8988T (cell line): ENCODE measurements around the gene ADO.
"Not testable (repeated sequence)": the region's sequence is repeated elsewhere in the genome, so short reads cannot be mapped to it uniquely, and the experiment has no call there.

Experiments used
- DNase-seq: peaks from one replicate; pipeline ENCODE4 v3.0.0; 2011

ADO gene

DNA sequence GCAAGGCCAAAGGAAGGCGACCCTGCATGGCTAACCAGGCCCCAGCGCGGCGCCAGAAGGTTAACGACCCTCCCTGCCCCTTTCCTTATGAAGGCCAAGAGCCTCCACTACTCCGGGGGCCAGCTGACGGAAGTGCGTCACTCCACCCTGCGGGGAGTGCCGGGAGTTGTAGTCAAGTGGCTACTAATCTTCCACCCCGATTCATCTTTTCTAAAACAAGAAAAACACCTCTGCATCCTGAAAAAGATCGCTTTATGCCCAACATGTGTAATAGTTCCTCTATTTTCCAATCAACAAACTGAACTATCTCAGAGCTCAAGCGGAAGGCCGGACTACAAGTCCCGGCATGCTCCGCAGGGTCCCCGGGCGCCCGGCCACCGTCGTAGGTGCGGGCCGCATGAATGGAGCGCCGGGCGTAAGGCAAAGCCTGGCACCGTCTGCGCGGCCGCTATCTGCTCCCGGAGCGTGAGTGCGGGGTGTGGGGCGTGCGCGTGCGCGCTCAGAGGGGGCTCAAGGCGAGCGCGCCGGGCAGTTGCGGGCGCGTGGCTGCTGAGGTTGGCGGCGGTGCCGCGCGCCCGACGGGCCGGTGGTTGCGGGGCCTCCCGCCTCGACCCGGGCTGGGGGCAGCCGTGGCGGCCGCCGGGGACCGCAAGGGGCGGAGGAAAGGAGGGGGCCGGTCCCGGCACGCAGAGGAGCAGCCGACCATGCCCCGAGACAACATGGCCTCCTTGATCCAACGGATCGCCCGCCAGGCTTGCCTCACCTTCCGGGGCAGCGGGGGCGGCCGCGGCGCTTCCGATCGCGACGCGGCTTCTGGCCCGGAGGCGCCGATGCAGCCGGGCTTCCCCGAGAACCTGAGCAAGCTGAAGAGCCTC, at the start of gene ADO:
Gene ADO, plus strand, starts transcription at position 365 of the 875 bp plus-strand sequence. Its CDS starts 340 bp downstream, at position 705.
- DNase-seq = peak; percentile 75

DNA sequence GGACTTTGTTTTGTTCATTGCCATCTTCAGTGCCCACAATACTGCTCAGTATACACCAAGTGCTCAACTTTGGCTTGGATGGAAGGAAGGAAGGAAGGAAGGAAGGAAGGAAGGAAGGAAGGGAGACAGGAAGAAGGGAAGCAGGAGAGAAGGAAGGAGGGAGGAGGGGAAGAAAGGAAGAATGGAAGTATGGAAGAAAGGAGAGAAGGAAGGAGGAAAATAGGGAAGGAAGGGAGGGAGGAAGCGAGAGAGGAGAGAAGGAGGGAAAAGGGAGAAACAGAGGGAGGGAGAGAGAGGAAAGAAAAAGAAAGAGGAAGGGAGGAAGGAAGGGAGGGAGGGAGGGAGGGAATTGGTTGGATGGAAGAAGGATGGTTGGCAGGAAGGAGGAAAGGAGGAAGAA, 49.6 kb upstream of the ADO start:
- DNase-seq = no peak

DNA sequence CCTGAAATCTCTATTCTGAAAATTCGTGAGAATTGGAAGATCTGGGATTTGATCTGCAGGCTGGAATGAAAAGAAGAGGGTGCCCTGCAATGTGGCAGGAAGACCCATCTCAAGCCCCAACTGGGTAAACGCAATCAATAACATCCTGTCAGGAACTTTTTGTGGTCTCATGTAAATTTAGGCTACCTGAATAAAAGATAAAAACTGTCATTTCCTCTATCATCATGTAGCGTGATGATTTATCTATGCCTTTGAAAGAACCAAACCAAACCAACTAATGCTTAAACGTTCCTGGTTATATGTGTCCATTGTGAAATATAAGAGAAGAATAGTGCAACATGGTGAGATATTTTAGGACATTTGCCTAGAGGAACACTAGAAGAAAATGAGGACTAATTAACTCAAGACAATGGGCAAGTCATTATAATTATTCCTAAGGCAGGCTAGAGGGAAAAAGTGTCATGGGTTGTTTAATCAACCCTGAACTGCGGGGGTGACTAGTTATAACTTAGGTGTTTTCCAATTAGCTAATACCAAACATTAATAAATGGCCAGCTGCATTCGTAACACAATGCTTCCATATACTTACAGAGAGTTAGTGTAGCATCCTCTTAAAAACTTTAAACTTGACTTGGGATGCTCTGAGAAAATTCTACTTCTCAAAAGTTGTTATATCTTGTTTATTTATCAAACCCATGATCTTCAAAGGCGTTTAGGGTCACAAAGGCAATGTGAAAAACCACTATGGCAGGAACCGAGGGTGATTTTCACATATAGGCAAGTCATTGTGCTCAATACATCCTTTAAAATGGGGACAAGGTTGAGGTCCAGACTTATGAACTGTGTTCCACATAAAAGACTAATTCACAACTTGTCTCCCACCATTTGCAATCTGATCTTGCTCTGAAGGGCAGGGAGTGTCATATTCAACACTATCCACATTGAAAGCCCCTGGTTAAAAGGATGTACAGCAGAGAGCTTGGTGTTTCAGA, 48.6 kb upstream of the ADO start:
- DNase-seq = no peak

DNA sequence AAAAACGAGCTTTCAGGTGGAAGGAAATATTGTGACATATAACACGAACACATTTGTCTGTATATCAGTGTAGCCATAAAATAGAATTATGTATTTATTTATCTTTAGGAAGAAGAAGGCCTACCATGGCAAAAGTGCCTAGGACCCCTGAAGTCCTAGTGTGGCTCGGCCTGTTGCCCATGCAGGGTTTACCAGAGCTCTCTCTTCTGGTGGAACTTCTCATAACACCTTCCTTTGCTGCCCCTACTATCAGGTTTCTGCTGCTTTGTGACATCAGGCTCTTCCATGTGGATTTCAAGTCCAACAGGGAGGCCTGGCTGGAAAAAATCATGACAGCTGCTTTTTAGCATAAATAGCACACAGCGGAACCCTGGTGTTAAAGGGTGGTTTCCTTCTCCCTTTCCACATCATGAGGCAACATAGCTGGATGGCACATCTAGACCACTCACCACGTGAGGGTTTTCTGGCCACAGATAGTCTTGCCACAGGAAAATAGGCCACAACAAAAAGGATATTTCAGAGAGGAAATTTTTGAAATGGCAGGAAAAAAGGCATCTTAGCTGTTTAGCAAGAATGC, 44.8 kb upstream of the ADO start:
- DNase-seq = no peak

DNA sequence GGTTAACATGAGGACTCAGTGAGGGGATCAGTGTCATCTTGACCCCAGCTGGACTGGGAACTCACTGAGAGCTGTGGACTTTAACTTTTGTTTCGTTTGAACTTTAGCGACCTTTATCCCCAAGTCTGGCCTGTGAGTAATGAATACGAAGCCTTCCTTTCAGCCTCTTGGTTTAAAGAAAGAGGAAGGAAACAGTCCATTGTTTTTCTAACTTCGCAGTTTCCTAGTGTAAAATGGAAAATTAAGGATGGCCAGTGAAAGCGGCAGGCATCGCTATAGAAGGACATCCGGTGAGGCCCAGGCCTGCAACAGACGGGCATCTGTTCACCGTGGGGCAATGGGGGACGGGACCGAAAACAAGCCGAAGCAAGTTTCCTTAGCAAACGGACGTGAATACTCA, 44.1 kb upstream of the ADO start:
- DNase-seq = no peak

DNA sequence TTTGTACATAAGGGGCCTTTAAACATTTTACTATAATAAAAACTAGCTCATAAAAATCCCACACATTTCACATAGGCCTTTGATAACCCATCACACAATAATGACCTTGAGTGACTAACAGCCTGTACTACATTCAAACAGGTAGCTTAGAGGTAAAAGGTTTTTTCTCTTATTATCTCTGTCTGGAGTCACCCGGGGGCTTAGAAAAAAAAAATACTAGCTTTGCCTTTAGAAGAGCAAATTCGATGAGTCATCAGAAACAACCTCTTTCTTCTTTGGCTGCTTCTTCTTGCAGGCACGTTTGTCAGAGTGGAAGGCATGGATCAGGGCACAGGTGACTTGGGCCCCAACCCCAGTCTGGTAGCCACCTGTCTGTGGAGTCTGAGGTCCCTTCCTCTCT, 43.4 kb upstream of the ADO start:
- no peak for DNase-seq

DNA sequence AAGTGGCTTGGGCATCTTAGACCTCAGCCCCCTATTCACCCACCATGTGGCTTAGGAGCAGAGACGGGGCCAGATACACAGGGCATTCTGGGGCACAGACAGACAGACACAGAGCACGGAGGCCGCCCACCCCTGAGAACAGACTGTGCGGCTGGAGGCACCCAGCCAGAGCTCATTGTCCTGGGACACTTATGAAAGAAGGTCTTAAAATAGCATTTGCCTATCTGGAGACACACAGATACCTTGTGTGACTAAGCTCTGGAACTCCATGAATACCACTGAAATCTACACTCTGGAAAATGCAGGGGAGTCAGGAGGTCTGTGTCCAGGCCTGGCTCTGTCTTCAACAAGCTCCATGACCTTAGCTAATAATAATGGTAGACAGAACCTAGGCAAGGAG, 41.4 kb upstream of the ADO start:
- DNase-seq = no peak

DNA sequence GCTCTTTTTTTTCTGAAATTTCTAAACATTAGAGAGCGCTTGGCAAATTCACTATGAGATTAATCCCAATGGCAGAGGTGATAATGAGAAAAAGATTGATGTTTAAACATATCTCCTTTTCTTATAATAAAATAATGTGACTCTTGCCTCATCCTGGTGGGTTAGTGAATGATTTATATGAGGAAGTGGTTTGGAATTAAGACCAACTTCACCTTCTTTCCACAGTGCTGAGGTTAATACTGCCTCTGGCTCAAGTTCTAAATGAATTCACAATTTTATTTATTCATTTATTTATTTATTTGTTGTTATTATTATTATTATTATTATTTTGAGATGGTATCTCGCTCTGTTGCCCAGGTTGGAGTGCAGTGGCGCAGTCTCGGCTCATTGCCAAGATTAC, 40.5 kb upstream of the ADO start:
- DNase-seq = no peak

DNA sequence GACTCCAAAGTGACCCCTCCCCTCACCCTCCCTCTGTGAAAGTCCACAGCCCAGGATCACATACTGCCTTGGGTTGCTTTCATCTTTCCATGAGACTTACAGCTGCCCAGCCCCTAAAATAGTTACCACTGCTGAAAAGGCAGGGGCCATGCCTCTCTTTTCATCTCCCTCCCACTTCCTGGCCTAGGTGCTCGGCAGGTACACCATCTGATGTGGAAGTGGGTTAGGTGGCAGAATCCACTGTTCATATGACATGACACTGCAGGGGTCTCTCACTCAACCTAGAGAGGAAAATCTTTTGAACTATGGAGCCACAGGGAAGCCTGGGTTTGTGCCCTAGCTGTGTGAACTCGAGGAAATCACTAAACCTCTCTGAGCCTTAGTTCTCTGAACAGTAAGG, 38.8 kb upstream of the ADO start:
- no peak for DNase-seq

DNA sequence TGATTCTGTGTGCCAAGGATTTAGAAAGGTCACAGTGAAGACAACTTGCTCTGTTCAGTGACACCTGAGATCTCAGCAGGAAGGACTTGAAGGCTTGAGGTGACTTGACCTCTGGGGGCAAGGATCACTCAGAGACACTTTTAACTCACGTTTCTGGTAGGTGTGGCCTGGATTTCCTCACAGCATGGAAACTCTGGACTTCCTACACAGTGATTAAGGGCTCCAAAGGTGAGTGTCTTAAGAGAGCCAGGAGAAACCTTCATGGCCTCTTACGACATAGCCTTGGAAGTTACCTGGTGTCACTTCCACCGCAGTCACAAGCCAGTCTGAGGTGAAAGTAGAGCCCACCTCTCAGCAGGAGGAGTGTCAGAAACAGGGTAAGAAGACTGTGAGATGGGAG, 38.1 kb upstream of the ADO start:
- DNase-seq = no peak

DNA sequence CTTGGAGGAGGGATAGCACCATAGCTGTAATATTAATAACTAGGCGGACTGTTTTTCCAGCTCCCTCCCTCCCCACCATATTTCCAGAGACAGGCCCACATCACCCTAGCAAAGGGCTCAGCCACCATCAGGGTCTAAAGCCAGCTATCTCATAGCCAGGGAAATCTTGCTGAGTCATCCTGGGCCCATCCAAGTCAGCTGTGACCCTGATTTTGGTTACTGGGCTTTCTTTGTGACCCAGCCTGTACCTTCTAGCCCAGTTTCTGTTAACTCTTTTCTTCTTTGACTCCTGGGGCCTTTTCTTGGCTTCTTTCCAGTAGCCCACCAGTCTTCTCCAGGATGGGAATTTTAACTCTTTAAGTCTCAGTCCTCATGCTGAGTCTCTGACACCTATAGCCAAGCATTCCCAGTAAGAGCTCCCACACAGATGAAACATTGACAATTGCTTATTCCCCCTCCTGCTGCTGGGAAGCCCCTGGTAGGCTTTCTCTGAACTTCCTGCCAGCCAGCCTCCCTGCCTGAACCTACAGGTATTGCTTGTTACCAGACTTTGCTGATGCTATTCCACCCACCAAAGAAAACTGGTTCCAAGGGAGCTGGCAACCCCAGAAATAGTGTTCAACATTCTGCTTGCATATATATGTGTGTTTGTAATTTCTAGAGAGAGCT, 34.8 kb upstream of the ADO start:
- DNase-seq = no peak

DNA sequence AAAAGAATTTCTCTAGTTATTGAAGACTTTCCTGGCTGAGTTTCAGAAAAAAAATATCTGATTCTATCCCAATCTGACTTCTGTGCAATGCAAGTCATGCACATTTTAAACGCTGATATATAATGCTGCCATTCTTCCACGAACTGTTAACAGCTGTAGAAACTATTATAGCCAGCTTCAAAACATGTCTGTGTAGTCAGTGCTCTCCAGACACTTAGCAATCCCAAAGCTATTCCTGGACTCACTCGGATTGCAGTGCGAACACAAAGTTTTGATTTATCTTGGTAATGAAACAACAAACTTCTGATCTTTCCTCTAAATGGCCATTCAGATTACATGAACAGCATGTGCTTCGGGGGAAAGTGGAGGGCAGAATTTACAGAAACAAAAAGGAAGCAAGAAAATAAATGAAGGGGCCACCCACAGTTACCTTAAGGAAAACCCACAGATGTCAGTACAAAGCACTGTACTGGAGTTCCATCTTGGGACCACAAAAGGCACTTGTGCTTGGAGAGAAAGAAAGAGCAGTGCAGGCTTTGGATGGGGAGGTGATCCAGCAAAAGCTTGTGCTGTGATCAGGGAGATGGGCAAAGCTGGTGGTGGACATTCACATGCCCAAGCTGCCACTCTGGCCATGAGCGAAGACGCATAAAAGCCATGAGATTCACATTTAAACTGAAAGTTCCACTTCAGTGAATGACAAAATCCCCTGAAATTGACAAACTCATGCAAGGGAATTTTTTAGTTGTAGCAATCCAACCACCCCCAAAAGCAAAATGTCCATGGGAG, 32.1 kb upstream of the ADO start:
- no peak for DNase-seq

DNA sequence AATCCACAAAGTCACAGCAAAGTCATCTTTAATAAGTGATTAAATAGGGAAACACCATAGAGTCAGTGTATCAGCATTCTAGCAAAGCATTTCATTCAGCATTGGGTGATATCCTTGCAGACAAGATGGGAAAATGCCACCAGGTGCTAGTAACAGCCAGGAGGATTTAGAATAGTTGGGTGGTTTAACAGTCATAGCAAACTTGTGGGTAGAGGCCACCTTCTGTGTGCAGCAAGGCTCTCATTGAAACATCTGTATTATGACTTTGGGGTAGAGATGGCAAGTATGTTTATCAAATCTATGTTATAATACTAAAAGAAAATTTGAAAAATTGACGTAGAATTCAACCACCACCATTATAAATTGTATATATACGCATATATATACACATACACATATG, 26.4 kb upstream of the ADO start:
- no peak for DNase-seq

DNA sequence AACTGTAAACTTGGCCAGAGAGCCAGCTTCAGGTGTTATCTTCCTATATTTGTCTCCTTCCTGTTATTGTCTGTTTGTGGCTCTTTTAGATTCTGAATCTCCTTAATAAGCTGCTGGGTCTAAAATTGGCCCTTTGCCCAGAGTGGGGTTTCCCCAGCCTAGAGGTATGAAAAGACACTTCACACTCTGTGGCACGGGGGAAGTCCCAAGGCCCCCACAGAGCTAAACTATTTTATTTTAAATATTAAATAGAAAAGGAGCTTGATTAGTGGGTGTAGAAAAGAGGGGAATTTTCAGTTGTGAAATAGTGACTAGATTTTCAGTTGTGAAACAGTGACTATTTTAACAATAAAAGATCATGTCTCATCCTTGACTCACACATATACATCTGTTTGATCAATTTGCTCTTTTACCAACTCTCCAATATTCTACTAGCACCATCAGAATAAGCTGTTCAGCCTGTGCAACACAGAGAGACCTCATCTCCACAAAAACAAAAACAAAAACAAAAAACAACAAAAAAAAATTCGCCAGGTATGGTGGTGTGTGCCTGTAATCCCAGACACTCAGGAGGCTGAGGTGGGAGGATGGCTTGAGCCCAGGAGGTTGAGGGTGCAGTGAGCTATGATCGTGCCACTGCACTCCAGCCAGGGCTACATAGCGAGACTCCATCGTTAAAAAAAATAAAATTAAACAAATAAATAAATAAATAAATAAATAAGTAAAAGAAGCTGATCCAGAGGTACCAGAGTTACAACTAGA, 24.9 kb upstream of the ADO start:
- no peak for DNase-seq

DNA sequence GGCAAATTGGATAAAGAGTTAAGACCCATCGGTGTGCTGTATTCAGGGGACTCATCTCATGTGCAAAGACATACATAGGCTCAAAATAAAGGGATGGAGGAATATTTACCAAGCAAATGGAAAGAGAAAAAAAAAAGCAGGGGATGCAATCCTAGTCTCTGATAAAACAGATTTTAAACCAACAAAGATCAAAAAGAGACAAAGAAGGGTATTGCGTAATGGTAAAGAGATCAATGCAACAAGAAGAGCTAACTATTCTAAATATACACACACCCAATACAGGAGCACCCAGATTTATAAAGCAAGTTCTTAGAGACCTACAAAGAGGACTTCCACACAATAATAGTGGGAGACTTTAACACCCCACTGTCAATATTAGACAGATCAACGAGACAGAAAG, 20.0 kb upstream of the ADO start:
- not testable (repeated sequence) for DNase-seq

DNA sequence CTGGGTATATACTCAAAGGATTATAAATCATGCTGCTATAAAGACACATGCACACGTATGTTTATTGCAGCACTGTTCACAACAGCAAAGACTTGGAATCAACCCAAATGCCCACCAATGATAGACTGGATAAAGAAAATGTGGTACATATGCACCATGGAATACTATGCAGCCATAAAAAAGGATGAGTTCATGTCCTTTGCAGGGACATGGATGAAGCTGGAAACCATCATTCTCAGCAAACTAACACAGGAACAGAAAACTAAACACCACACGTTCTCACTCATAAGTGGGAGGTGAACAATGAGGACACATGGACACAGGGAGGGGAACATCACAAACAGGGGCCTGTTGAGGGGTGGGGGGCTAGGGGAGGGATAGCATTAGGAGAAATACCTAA, 16.2 kb upstream of the ADO start:
- DNase-seq = not testable (repeated sequence)

DNA sequence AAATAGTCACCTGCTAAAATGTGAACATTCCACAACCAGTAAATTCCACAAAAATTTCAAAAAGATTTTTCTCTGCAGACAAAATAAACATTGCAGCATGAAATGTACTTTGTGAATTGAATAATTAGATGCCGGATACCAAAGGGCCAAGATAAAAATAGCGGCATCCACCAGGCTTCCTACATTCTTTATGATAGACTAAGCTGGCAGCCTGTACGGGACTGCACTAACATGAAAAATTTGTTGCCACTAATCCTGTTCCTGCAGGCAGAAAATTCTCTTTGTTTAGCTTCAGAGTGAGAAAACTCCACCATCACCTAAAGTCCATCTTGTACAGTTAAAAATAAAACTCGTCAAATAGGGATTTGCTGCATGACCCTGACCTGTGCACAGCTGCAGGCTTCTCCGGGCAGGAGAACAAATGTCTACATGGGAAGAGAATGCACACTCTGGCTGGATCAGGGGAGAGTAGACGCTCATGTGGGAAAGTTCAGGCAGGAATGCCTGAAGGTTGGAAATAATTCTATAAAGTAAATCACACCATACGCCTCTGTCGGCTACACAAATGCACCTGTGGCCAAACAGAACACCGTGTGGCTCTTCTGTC, 15.6 kb upstream of the ADO start:
- no peak for DNase-seq

DNA sequence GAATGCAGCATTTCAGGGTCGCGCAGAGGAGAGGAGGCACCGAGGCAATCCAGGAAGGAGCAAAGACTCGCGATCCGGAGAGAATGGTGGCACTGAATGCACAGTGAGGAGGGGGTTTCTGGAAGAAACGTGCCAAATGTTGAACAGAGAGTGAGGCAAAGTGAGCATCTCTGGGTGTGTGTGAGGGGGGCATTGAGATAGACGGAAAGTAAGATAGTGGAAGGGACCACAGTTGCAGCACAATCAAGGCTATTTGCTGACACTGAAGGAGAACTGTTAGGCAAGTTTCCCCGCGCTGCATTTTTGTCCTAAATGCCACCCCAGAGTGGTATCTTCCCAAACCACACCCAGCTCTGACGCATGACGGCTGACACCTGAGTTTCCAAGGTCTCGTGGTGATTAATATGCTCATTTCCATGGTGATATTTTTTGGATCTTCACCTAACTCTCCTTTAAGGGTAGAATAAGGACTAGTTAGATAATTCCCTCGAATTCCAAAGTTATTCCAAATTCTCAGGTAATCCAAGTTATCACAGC, 14.4 kb upstream of the ADO start:
- DNase-seq = no peak

DNA sequence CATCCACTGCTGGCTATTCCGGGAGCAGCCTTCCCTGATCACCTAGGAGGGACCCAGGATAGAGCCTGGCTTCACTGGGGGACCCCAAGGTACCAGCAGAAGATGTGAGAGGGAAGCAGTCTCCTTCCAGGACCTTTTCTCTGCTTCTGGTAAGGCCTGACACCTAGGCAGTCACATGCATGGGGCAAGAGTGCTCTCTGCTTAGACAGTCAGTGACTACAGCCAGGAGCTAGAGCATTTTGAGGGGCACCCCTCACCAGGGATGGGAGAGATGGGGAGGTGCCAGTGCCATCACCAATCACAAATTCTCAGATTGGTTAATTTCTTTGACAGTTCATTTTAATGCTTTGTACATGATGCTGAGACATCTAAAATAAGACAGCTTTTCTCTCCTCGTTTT, 13.9 kb upstream of the ADO start:
- DNase-seq = no peak

DNA sequence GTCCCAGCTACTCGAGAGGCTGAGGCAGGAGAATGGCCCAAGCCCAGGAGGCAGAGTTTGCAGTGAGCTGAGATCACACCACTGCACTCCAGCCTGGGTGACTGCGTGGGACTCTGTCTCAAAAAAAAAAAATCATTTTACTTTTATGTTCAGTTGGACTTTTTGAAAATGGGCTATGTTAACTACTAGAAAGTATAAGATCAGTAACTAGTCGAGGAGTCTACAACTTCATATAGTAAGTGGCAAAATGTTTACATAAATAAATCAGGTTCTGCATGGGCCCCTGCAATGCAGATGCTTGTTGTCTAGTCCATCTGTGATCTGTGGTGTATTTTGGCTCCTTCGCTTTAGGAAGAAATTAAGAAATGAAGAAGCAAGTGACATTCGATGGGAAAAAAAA, 12.3 kb upstream of the ADO start:
- no peak for DNase-seq

DNA sequence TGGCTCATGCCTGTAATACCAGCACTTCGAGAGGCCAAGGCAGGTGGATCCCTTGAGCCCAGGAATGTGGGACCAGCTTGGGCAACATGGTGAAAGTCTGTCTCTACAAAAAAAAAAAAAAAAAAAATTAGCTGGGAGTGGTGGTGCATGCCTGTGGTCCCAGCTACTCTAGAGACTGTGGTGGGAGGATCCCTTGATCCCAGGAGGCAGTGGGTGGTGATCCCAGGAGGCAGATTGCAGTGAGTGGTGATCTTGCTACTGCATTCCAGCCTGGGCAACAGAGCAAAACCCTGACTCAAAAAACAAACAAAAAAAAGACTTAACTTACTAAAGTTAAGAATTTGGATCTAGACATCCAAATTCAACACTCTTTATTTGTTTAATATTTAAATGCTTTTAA, 10.2 kb upstream of the ADO start:
- no peak for DNase-seq
